Naive thymus-derived CD8-positive, alpha-beta T cell (primary cell): Measurements from ENCODE around the gene COLGALT1. TPM values are rescaled to one million over a fixed set of nuclear protein-coding genes. Genes with fewer than 3 reads are reported as not detected.

ENCODE experiments used
- polyA plus RNA-seq, 3 donors: library from polyadenylated mRNA; unstranded; fragments of 300-500 nt; fragmentation: Illumina TruSeq; gene quantifications; one replicate each; pipeline ENCODE4 v1.2.3, GENCODE V29; 2021
- total RNA-seq, 8 experiments: library from RNA in 2 of 8; stranded (reverse) in 2 of 8; gene quantifications; one replicate each; pipeline ENCODE4 v1.2.3 and lab custom pipeline; 2021 to 2026

COLGALT1 gene
- total and polyA plus RNA-seq, 5 experiments from 2014 or later: 15.6 to 64.6 (median 25.8) TPM

Other genes with a start within 250 kb of the COLGALT1 start
- gene MRPL34, start 249.8 kb upstream of the COLGALT1 start, total RNA-seq: 10 to 100 TPM; 69.3 to 71.1 TPM
- gene MRPL34, start 249.8 kb upstream of the COLGALT1 start, polyA plus RNA-seq: 100 to 1,000 TPM; 216 to 221 (median 221) TPM
- gene DDA1, start 246.1 kb upstream of the COLGALT1 start, total RNA-seq: 10 to 100 TPM; 31.2 to 32.2 TPM
- 10 to 100 TPM; 23.7 to 32.6 (median 23.9) TPM for gene DDA1, start 246.1 kb upstream of the COLGALT1 start, polyA plus RNA-seq
- 10 to 100 TPM; 15.7 to 18.4 TPM for gene ANO8, start 220.8 kb upstream of the COLGALT1 start, total RNA-seq
- under 1 TPM; 0.08 to 0.29 (median 0.20) TPM for gene ANO8, start 220.8 kb upstream of the COLGALT1 start, polyA plus RNA-seq
- 10 to 100 TPM; 51.4 to 55.6 TPM for gene GTPBP3, start 218.1 kb upstream of the COLGALT1 start, total RNA-seq
- gene GTPBP3, start 218.1 kb upstream of the COLGALT1 start, polyA plus RNA-seq: 10 to 100 TPM in 2 of 3 donors, 1 to 10 TPM in 1; 6.6 to 13.6 (median 10.3) TPM
- not detected for gene PLVAP, start 178.3 kb upstream of the COLGALT1 start, total RNA-seq
- gene PLVAP, start 178.3 kb upstream of the COLGALT1 start, polyA plus RNA-seq: not detected
- gene CCDC194, start 161.5 kb upstream of the COLGALT1 start, total RNA-seq: 1 to 10 TPM; 2.4 to 3.4 TPM
- gene CCDC194, start 161.5 kb upstream of the COLGALT1 start, polyA plus RNA-seq: not detected
- gene BST2, start 150.0 kb upstream of the COLGALT1 start, total RNA-seq: 10 to 100 TPM; 41.8 to 45.0 TPM
- gene BST2, start 150.0 kb upstream of the COLGALT1 start, polyA plus RNA-seq: 100 to 1,000 TPM; 132 to 178 (median 144) TPM
- 10 to 100 TPM; 28.1 to 30.0 TPM for gene MVB12A, start 135.6 kb upstream of the COLGALT1 start, total RNA-seq
- gene MVB12A, start 135.6 kb upstream of the COLGALT1 start, polyA plus RNA-seq: 10 to 100 TPM; 24.3 to 34.6 (median 31.0) TPM
- gene TMEM221, start 107.0 kb upstream of the COLGALT1 start, total RNA-seq: not detected
- under 1 TPM in 1 of 3 donors, not detected in 2; 0.13 TPM for gene TMEM221, start 107.0 kb upstream of the COLGALT1 start, polyA plus RNA-seq
- not detected for gene NXNL1, start 94.7 kb upstream of the COLGALT1 start, total RNA-seq
- gene NXNL1, start 94.7 kb upstream of the COLGALT1 start, polyA plus RNA-seq: not detected
- 10 to 100 TPM in 1 of 2 experiments, 1 to 10 TPM in 1; 9.4 to 10.9 TPM for gene SLC27A1, start 85.1 kb upstream of the COLGALT1 start, total RNA-seq
- 10 to 100 TPM; 12.5 to 14.6 (median 13.8) TPM for gene SLC27A1, start 85.1 kb upstream of the COLGALT1 start, polyA plus RNA-seq
- gene PGLS, start 44.0 kb upstream of the COLGALT1 start, total RNA-seq: 10 to 100 TPM; 78.8 to 82.6 TPM
- gene PGLS, start 44.0 kb upstream of the COLGALT1 start, polyA plus RNA-seq: 10 to 100 TPM; 68.9 to 73.4 (median 73.0) TPM
- under 1 TPM; 0.03 to 0.10 TPM for gene UNC13A, start 132.7 kb downstream of the COLGALT1 start, total RNA-seq
- under 1 TPM in 2 of 3 donors, not detected in 1; 0.01 to 0.06 TPM for gene UNC13A, start 132.7 kb downstream of the COLGALT1 start, polyA plus RNA-seq
- gene MAP1S, start 163.8 kb downstream of the COLGALT1 start, total RNA-seq: 10 to 100 TPM; 50.1 to 54.2 TPM
- 10 to 100 TPM; 13.8 to 40.0 (median 18.7) TPM for gene MAP1S, start 163.8 kb downstream of the COLGALT1 start, polyA plus RNA-seq
- 10 to 100 TPM; 94.1 to 99.7 TPM for gene FCHO1, start 195.8 kb downstream of the COLGALT1 start, total RNA-seq
- 10 to 100 TPM; 11.2 to 31.8 (median 16.4) TPM for gene FCHO1, start 195.8 kb downstream of the COLGALT1 start, polyA plus RNA-seq
- gene B3GNT3, start 239.5 kb downstream of the COLGALT1 start, total RNA-seq: not detected
- gene B3GNT3, start 239.5 kb downstream of the COLGALT1 start, polyA plus RNA-seq: under 1 TPM in 2 of 3 donors, not detected in 1; 0.13 to 0.20 TPM